ENCODE measurements around the gene ADAD2. TPM values are rescaled to one million over a fixed set of nuclear protein-coding genes. Genes with fewer than 3 reads are reported as not detected.
A peak's percentile ranks its signal among the peaks of the same experiment; 100 is the strongest.

The ADAD2 gene
- total RNA-seq, 4 donors from 2014 or later = 7.4 TPM; not detected in 3

- no peak for TF ChIP-seq POLR2AphosphoS5 (IDR thresholded peaks at IDR 0.05)
- no peak for TF ChIP-seq CTCF (IDR thresholded peaks at IDR 0.05)
- no peak for TF ChIP-seq POLR2A (IDR thresholded peaks at IDR 0.05)
- no peak for TF ChIP-seq EP300 (IDR thresholded peaks at IDR 0.05; ENCODE audit: low read depth)
- no peak overlapping the region for H3K27ac ChIP-seq
- peaks cover 0 to 5% (median 2%) of the 10 kb centered on the region in 4 donors for H3K36me3 ChIP-seq
- peaks cover 5 to 12% (median 9%) of the 10 kb centered on the region in 4 donors for H3K4me1 ChIP-seq
- 96% methylated on average over 26 of the region's 26 CpGs; no CpG with 5 or more reads in 1 of the 2 donors for WGBS, 2 donors (ENCODE audit: low coverage in 1 of 2)
- in situ Hi-C loops (cut with MboI; ENCODE audit: low pct_ligation_motif_present in 1 of 4, low pct_unique_long_range_greater_than_20kb in 1 of 4, low sequenced_read_pairs in 3 of 4) (loop anchor here in 3 of 4 donors (10.0 to 25.0 kb wide), 3 partner anchors 88 to 371 kb away; partner anchors contain the start of genes HSBP1 (in 1 of the 3), NECAB2 (in 1 of the 3) and OSGIN1 (in 1 of the 3)), intact Hi-C loops (cut with DNase I; ENCODE audit: low total_unique reads) (no loop called here)
- H3K9me3 ChIP-seq = no peaks in the 10 kb centered on the region
- no peaks in the 10 kb centered on the region for H3K27me3 ChIP-seq
- no peak for DNase-seq
- no peak overlapping the region for H3K4me3 ChIP-seq
Observed at GRCh38 chr16:84182680-84183571, 8.0 kb upstream of the ADAD2 start.

- 93 to 96% methylated on average over 3 to 5 of the region's 5 CpGs for whole genome bisulfite sequencing, 2 donors (ENCODE audit: low coverage in 1 of 2)
- intact Hi-C loops (cut with DNase I; ENCODE audit: low total_unique reads) (no loop called here), in situ Hi-C loops (cut with MboI; ENCODE audit: low pct_ligation_motif_present in 1 of 4, low pct_unique_long_range_greater_than_20kb in 1 of 4, low sequenced_read_pairs in 3 of 4) (loop anchor here in 3 of 4 donors (10.0 to 25.0 kb wide), 3 partner anchors 89 to 371 kb away; partner anchors contain the start of genes HSBP1 (in 1 of the 3), NECAB2 (in 1 of the 3) and OSGIN1 (in 1 of the 3))
- Histone ChIP-seq H3K27me3 (no peaks in the 10 kb centered on the region), H3K36me3 (peaks cover 0 to 5% (median 2%) of the 10 kb centered on the region in 4 donors), H3K4me1 (peaks cover 5 to 12% (median 8%) of the 10 kb centered on the region in 4 donors), H3K27ac (no peak overlapping the region), H3K9me3 (no peaks in the 10 kb centered on the region), H3K4me3 (no peak overlapping the region)
- TF ChIP-seq CTCF (IDR thresholded peaks at IDR 0.05) (no peak), POLR2A (IDR thresholded peaks at IDR 0.05) (no peak), EP300 (IDR thresholded peaks at IDR 0.05; ENCODE audit: low read depth) (no peak), POLR2AphosphoS5 (IDR thresholded peaks at IDR 0.05) (no peak)
- no peak for DNase-seq
Observed at GRCh38 chr16:84183572-84183875, 7.4 kb upstream of the ADAD2 start.

GRCh38 chr16:84183911-84184591 lies 6.9 kb upstream of the ADAD2 start:
- WGBS, 2 donors (ENCODE audit: low coverage in 1 of 2) = 69 to 88% methylated on average over 2 to 11 of the region's 11 CpGs
- DNase-seq = no peak
- H3K4me1 ChIP-seq = peaks cover 5 to 12% (median 8%) of the 10 kb centered on the region in 4 donors
- H3K27ac ChIP-seq = peak overlapping the region in 1 of 4 donors; percentile 22
- no peak overlapping the region for H3K4me3 ChIP-seq
- TF ChIP-seq POLR2AphosphoS5 (IDR thresholded peaks at IDR 0.05) (no peak), POLR2A (IDR thresholded peaks at IDR 0.05) (no peak), CTCF (IDR thresholded peaks at IDR 0.05) (peak in 1 of 5 experiments; percentile 5), EP300 (IDR thresholded peaks at IDR 0.05; ENCODE audit: low read depth) (no peak)
- H3K36me3 ChIP-seq = peaks cover 0 to 5% (median 2%) of the 10 kb centered on the region in 4 donors
- in situ Hi-C loops (cut with MboI; ENCODE audit: low pct_ligation_motif_present in 1 of 4, low pct_unique_long_range_greater_than_20kb in 1 of 4, low sequenced_read_pairs in 3 of 4) = loop anchor here in 3 of 4 donors (10.0 to 25.0 kb wide), 3 partner anchors 89 to 372 kb away; partner anchors contain the start of genes HSBP1 (in 1 of the 3), NECAB2 (in 1 of the 3) and OSGIN1 (in 1 of the 3)
- intact Hi-C loops (cut with DNase I; ENCODE audit: low total_unique reads) = no loop called here
- no peaks in the 10 kb centered on the region for H3K27me3 ChIP-seq
- H3K9me3 ChIP-seq = no peaks in the 10 kb centered on the region
